SK-N-SH treated with all-trans-retinoic acid at 6 μM for 48 hours (cell line): ENCODE data around the gene LMCD1.

ENCODE experiments used
- ATAC-seq: fragments of 200-7000 bp; cut with Tn5 transposase; 3 replicates; pipeline ENCODE4 v1.9.1; 2020; ENCODE audit warnings: mild to moderate bottlenecking, moderate library complexity
- ARNTL ChIP-seq: fragments of 450-650 bp; formaldehyde crosslinking; IDR thresholded peaks from 2 replicates; pipeline ENCODE4 v1.5.0; 2020; ENCODE audit warnings: low read depth, mild to moderate bottlenecking, moderate library complexity, borderline replicate concordance
- CREB5 ChIP-seq: fragments of 250-450 bp; sonication (Bioruptor Pico); IDR thresholded peaks from 2 replicates; pipeline ENCODE4 v1.5.1; 2020; ENCODE audit warnings: low read depth, mild to moderate bottlenecking, moderate library complexity
- CSDC2 ChIP-seq: fragments of 250-450 bp; sonication (Bioruptor Pico); IDR thresholded peaks from 2 replicates; pipeline ENCODE4 v1.5.0; 2020; ENCODE audit warnings: mild to moderate bottlenecking, moderate library complexity
- CSRNP3 ChIP-seq: fragments of 250-450 bp; sonication (Bioruptor Pico); IDR thresholded peaks from 2 replicates; pipeline ENCODE4 v1.5.1; 2021; ENCODE audit warnings: mild to moderate bottlenecking, moderate library complexity
- ESRRG ChIP-seq: fragments of 250-450 bp; sonication (Bioruptor Pico); IDR thresholded peaks from 2 replicates; pipeline ENCODE4 v1.6.1; 2021; ENCODE audit warnings: mild to moderate bottlenecking
- ISL1 ChIP-seq: fragments of 250-450 bp; sonication (Bioruptor Pico); IDR thresholded peaks from 2 replicates; pipeline ENCODE4 v2.1.2; 2022; ENCODE audit warnings: mild to moderate bottlenecking, moderate library complexity
- OSR1 ChIP-seq: fragments of 250-450 bp; sonication (Bioruptor Pico); IDR thresholded peaks from 2 replicates; pipeline ENCODE4 v1.8.0; 2022; ENCODE audit warnings: moderate library complexity, mild to moderate bottlenecking, inconsistent platforms
- PPARA ChIP-seq: fragments of 250-450 bp; sonication (Bioruptor Pico); IDR thresholded peaks from 2 replicates; pipeline ENCODE4 v1.5.0; 2020; ENCODE audit warnings: mild to moderate bottlenecking, borderline replicate concordance
- TOX ChIP-seq: fragments of 250-450 bp; sonication (Bioruptor Pico); IDR thresholded peaks from 2 replicates; pipeline ENCODE4 v1.8.0; 2021; ENCODE audit warnings: mild to moderate bottlenecking, moderate library complexity, borderline replicate concordance
- TSHZ2 ChIP-seq: fragments of 250-450 bp; sonication (Bioruptor Pico); IDR thresholded peaks from 2 replicates; pipeline ENCODE4 v1.5.0; 2020; ENCODE audit warnings: mild to moderate bottlenecking, moderate library complexity
- ZFP3 ChIP-seq: fragments of 250-450 bp; sonication (Bioruptor Pico); IDR thresholded peaks from 2 replicates; pipeline ENCODE4 v1.5.0; 2020; ENCODE audit warnings: mild to moderate bottlenecking, moderate library complexity
- ZNF565 ChIP-seq: fragments of 450-650 bp; formaldehyde crosslinking; conservative IDR thresholded peaks from 2 replicates; pipeline ENCODE4 v1.5.0; 2020; ENCODE audit warnings: low read depth, mild to moderate bottlenecking, moderate library complexity
- TF ChIP-seq, protein P1 (sequence below): fragments of 250-450 bp; sonication (Bioruptor Pico); IDR thresholded peaks from 2 replicates; pipeline ENCODE4 v1.8.0; 2021; ENCODE audit warnings: low read depth, mild to moderate bottlenecking, moderate library complexity, borderline replicate concordance

Gene LMCD1

DNA sequence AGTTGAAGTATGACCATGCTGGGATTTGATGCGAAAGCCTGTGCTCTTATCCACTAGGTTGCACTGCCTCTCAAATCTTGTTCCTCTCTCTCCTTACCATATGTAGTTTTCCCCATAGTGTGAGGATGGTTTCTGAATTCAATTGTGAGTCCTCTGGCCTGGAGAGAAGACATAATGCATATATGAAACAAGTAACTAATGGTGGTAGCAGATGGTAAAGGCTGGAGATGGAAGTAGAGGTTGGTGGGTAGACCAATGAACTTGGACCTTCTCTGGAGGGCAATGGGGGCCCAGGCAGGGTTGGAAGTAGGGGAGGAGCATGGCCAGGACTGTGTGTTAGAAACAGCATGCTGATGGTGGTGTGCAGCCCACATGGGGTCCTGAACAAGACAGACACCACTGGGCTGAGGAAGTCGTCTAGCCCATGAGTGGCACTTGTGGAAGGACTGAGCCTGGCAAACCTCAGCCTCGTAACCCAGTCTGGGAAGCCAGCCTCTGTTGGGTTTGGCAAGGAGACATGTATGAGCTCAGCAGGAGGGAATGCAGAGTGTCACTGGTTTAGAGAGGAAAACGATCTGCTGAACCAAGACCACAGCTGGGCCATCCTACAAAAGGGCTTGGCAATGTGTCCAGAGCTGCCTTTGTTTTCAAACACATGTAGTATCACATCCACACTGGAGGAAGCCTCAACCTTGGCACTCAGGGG, 18.5 kb upstream of the LMCD1 start:
- ATAC-seq = peak; percentile 98
- 0 out of 2 replicates have a peak, but pooled peaks have one; percentile 20 for TF ChIP-seq TSHZ2
- peak; percentile 84 for TF ChIP-seq CREB5 (CRISPR knock-in tag)
- TF ChIP-seq TOX (CRISPR knock-in tag) = no peak
- no peak for TF ChIP-seq OSR1 (CRISPR knock-in tag)
- no peak for TF ChIP-seq CSDC2 (CRISPR knock-in tag)
- TF ChIP-seq, protein P1, sequence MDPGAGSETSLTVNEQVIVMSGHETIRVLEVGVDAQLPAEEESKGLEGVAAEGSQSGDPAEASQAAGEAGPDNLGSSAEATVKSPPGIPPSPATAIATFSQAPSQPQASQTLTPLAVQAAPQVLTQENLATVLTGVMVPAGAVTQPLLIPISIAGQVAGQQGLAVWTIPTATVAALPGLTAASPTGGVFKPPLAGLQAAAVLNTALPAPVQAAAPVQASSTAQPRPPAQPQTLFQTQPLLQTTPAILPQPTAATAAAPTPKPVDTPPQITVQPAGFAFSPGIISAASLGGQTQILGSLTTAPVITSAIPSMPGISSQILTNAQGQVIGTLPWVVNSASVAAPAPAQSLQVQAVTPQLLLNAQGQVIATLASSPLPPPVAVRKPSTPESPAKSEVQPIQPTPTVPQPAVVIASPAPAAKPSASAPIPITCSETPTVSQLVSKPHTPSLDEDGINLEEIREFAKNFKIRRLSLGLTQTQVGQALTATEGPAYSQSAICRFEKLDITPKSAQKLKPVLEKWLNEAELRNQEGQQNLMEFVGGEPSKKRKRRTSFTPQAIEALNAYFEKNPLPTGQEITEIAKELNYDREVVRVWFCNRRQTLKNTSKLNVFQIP = 0 out of 2 replicates have a peak, but pooled peaks have one; percentile 29
- TF ChIP-seq ISL1 (CRISPR knock-in tag) = peak; percentile 58
- TF ChIP-seq CSRNP3 (CRISPR knock-in tag) = no peak

DNA sequence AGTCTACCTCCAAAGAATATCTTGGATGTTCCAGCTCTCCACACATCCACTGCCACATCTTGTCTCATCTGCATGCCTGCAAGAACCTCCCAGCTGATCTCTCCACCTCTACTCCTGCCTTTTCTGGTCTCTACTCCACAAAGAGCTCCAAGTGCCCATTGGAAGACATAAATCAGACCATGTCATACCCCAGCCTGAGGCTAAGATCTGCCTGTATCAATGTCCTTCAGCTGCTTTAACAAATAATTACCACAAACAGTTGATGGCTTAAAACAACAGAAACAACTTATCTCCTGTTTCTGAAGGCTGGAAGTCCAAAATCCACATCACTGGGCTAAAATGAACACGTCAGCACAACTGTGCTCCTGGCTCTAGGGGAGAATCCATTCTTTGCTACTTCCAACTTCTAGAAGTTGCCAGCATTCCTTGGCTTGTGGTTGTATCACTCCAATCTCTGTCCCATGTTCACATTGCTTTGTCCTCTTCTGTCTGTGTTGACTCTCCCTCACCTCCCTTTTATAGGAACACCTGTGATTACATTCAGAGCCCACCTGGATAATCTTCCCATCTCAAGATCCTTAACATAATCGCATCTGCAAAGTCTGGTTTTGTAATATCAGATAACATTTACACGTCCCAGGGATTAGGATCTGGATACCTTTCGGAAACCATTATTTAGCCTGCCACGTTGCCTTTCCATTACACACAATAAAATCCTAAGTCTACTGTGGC, 17.0 kb upstream of the LMCD1 start:
- ATAC-seq = no peak
- TF ChIP-seq, protein P1 = no peak
- TF ChIP-seq TSHZ2 (no peak), PPARA (no peak), ZNF565 (CRISPR knock-in tag) (no peak), OSR1 (CRISPR knock-in tag) (no peak), ISL1 (CRISPR knock-in tag) (no peak), ZFP3 (CRISPR knock-in tag) (no peak), CREB5 (CRISPR knock-in tag) (no peak), ARNTL (CRISPR knock-in tag) (no peak), ESRRG (CRISPR knock-in tag) (no peak)
- TF ChIP-seq, all 23 proteins: peak for 0
